ENCODE data around the gene ASTN2.

DNA sequence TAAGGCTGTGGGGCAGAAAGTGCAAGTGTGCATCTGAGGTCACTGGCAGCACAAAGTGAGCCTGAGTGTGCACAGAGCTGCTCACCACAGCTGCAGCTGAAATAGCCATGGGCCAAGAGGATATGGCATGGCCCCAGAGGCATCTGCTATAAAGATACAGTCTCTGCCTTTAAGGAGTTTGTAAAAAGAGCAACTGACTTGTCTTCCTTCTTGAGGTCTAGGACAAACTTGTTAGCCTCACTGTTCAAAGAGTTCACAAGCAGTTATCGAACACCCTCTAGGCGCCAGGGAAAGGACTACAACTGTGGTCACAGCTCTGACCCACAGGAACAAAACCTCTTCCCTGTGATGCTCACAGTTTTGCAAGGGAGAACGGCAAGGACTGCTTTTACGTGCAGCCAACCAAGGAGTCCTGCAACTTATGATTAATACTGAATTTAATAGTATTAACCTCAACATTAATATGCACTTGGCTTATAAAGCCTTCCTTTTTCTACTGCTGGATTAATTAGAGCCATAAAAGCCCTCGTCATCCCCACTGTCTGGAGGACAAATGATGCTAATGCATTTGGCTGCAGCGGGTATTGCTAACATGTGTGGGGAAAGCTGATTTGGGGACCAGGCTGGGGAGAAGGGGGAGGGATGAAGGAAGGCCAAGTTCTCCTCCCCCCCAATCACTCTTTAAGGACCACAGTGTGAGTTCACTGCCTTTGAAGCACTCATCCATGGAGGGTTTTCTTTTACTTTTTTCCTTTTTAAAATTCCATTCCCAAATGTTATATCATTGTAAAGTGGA is 917.6 kb downstream of the ASTN2 start:
- TF ChIP-seq, protein P1, sequence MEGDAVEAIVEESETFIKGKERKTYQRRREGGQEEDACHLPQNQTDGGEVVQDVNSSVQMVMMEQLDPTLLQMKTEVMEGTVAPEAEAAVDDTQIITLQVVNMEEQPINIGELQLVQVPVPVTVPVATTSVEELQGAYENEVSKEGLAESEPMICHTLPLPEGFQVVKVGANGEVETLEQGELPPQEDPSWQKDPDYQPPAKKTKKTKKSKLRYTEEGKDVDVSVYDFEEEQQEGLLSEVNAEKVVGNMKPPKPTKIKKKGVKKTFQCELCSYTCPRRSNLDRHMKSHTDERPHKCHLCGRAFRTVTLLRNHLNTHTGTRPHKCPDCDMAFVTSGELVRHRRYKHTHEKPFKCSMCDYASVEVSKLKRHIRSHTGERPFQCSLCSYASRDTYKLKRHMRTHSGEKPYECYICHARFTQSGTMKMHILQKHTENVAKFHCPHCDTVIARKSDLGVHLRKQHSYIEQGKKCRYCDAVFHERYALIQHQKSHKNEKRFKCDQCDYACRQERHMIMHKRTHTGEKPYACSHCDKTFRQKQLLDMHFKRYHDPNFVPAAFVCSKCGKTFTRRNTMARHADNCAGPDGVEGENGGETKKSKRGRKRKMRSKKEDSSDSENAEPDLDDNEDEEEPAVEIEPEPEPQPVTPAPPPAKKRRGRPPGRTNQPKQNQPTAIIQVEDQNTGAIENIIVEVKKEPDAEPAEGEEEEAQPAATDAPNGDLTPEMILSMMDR (IDR thresholded peaks at IDR 0.05), result no peak
- TF ChIP-seq POLR2A (IDR thresholded peaks at IDR 0.05), result no peak

Measured in Peyer's patch (tissue), 4 donors.